ENCODE measurements around the gene YWHAQ.

GRCh38 chr2:9660154-9660553 lies 29.4 kb upstream of the YWHAQ start:
- TF ChIP-seq POLR2A (IDR thresholded peaks at IDR 0.05) (no peak), CTCF (IDR thresholded peaks at IDR 0.05 in 4 of 5, conservative IDR thresholded peaks at IDR 0.05 in 1 of 5) (no peak)

Measured in gastrocnemius medialis (tissue), 4 donors.